Small intestine (tissue), 7 donors: ENCODE measurements around the gene DAPK2. TPM values are rescaled to one million over a fixed set of nuclear protein-coding genes. Genes with fewer than 3 reads are reported as not detected.

ENCODE experiments used
- DNase-seq, 2 donors: peaks; one replicate each; pipeline versions ENCODE4 v3.0.0 to v3.0.0-alpha.2; 2013
- FAIRE-seq: peaks from 2 replicates; lab custom pipeline; 2012; peaks lifted over from hg19 to GRCh38; lab: Jason Lieb, UNC
- H3K27ac ChIP-seq, 3 donors: one replicate each; pipeline ENCODE4 v1.5.1; 2013; ENCODE audit warnings: low read length in 2 of 3, mild to moderate bottlenecking in 2 of 3, control low read depth in 1 of 3, inconsistent platforms in 1 of 3, low read depth in 1 of 3, moderate library complexity in 1 of 3
- H3K27me3 ChIP-seq, 3 donors: one replicate each; pipeline ENCODE4 v1.6.1; 2013; ENCODE audit warnings: low read length in 3 of 3, inconsistent platforms in 1 of 3; ENCODE audit not compliant: control insufficient read depth in 3 of 3, insufficient read depth in 3 of 3
- H3K36me3 ChIP-seq, 3 donors: one replicate each; pipeline ENCODE4 v1.6.1; 2013; ENCODE audit warnings: low read length in 3 of 3, inconsistent platforms in 1 of 3, low read depth in 1 of 3, mild to moderate bottlenecking in 1 of 3, moderate library complexity in 1 of 3; ENCODE audit not compliant: control insufficient read depth in 3 of 3, insufficient read depth in 2 of 3
- H3K4me1 ChIP-seq, 3 donors: one replicate each; pipeline ENCODE4 v1.6.1; 2013; ENCODE audit warnings: low read length in 2 of 3, inconsistent platforms in 1 of 3, low read depth in 1 of 3, mild to moderate bottlenecking in 1 of 3, moderate library complexity in 1 of 3; ENCODE audit not compliant: control insufficient read depth in 3 of 3, insufficient read depth in 2 of 3
- H3K4me3 ChIP-seq, 3 donors: one replicate each; pipeline ENCODE4 v1.5.1; 2013; ENCODE audit warnings: low read length in 3 of 3, control low read depth in 1 of 3, inconsistent platforms in 1 of 3, low read depth in 1 of 3, mild to moderate bottlenecking in 1 of 3, moderate library complexity in 1 of 3
- H3K9me3 ChIP-seq, 2 donors: one replicate each; pipeline ENCODE4 v1.6.1; 2013; ENCODE audit warnings: low read depth in 1 of 2, low read length in 1 of 2; ENCODE audit not compliant: control insufficient read depth in 2 of 2, insufficient read depth in 1 of 2
- WGBS, 3 donors: extraction: QIAGEN DNeasy Blood & Tissue Kit; methylation state at CpG; one replicate each; pipeline ENCODE4 v1.1.7; 2013; 5-methylcytosine and 5-hydroxymethylcytosine counted together
- polyA plus RNA-seq, 4 donors: library from polyadenylated mRNA; stranded (reverse) in 3 of 4; unstranded in 1 of 4; fragments of 200-250 nt in 3 of 4; fragments of 120-200 nt in 1 of 4; gene quantifications; one replicate each; pipeline versions ENCODE4 v1.2.1 to v1.2.3, GENCODE V29; 2013
- donor health status: healthy with polysubstance abuse.
- donor health status: control.
- donor health status: control.
- donor health status: Bipolar disorder and iron deficiency.
- donor health status: healthy.

The DAPK2 gene
- polyA plus RNA-seq, 4 donors, result 10.3 to 91.6 (median 47.5) TPM

- no peaks in the 10 kb centered on the region for H3K36me3 ChIP-seq
- H3K9me3 ChIP-seq, result peaks cover 0 to 7% of the 10 kb centered on the region in 2 donors
- no peak overlapping the region for H3K27ac ChIP-seq
- 63 to 78% (median 76%) methylated on average over 8 of the region's 8 CpGs for WGBS, 3 donors
- H3K27me3 ChIP-seq, result no peaks in the 10 kb centered on the region
- DNase-seq (no peak), FAIRE-seq (no peak)
- H3K4me3 ChIP-seq, result no peak overlapping the region
- H3K4me1 ChIP-seq, result peaks cover 0 to 7% (median 2%) of the 10 kb centered on the region in 3 donors
Observed at GRCh38 chr15:63895787-63896218, 150.5 kb downstream of the DAPK2 start.

- H3K9me3 ChIP-seq, result peaks cover 0 to 7% of the 10 kb centered on the region in 2 donors
- no peaks in the 10 kb centered on the region for H3K36me3 ChIP-seq
- H3K27ac ChIP-seq, result no peak overlapping the region
- H3K4me1 ChIP-seq, result peaks cover 0 to 7% (median 2%) of the 10 kb centered on the region in 3 donors
- DNase-seq (no peak), FAIRE-seq (no peak)
- 74 to 88% (median 81%) methylated on average over 6 of the region's 6 CpGs for WGBS, 3 donors
- no peak overlapping the region for H3K4me3 ChIP-seq
- no peaks in the 10 kb centered on the region for H3K27me3 ChIP-seq
Observed at GRCh38 chr15:63895194-63895593, 151.1 kb downstream of the DAPK2 start.

DNA sequence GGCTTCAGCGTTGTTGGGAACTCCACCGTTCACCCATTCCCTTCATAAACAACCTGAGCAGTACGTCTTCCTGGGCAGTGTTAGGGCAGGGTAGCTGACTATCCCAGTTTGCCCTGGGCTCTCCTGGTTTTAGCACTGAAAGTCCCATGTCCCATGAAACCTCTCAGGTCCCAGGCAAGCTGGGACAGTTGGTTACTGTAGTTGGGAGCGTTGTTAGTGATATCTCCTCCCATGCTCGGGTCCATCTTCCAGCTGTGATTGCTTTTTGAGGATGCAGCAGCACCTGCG, 151.7 kb downstream of the DAPK2 start:
- peaks cover 0 to 7% of the 10 kb centered on the region in 2 donors for H3K9me3 ChIP-seq
- H3K27ac ChIP-seq, result no peak overlapping the region
- H3K36me3 ChIP-seq, result no peaks in the 10 kb centered on the region
- WGBS, 3 donors, result 85 to 92% (median 92%) methylated on average over 6 of the region's 6 CpGs
- FAIRE-seq, result no peak
- H3K27me3 ChIP-seq, result no peaks in the 10 kb centered on the region
- H3K4me3 ChIP-seq, result no peak overlapping the region
- DNase-seq, result no peak
- H3K4me1 ChIP-seq, result peaks cover 0 to 7% (median 2%) of the 10 kb centered on the region in 3 donors

DNA sequence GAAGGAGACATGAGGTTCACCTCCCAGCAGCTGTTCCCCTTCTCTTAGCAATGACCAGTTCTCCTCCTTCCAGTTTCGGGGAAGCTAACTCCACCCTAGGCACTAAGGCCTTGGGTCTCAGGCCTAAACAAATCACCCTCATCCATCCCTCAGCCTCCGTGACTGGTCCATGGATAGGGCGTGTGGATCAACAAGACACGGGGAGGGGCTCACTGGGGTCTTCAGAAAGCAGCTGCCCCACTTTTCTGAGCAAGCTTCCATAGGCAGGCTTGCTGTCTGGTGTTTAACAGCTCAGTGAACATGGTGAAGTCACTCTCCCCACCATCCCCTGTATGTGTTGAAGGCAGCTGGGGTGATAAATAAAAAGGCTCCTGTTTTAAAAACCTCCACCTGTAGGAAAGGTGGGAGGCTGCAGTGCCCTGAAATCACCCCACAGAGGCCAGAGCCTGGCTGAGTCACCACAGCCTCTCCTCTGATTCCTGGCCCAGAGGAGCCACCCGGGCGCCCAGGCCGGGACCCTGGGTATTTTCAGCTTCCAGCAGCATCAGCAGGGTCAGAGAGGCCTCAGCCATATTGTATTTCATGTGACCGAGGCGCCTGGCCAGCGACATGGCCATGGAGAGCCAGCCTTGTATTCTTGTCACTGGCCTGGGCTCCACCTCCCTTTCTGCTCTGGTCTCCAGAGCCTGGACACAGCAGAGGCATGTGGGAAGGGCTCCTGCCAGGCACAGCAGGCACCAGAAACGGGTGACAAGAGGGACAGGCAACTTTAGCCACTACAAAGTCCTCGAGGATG, 152.2 kb downstream of the DAPK2 start:
- Histone ChIP-seq H3K36me3 (no peaks in the 10 kb centered on the region), H3K4me3 (no peak overlapping the region), H3K27ac (no peak overlapping the region), H3K4me1 (peaks cover 0 to 7% (median 2%) of the 10 kb centered on the region in 3 donors), H3K9me3 (peaks cover 0 to 7% of the 10 kb centered on the region in 2 donors), H3K27me3 (no peaks in the 10 kb centered on the region)
- no peak for FAIRE-seq
- 88 to 94% (median 91%) methylated on average over 12 of the region's 12 CpGs for WGBS, 3 donors
- DNase-seq, result no peak

GRCh38 chr15:63892794-63893441, 153.4 kb downstream of the DAPK2 start:
- H3K36me3 ChIP-seq, result no peaks in the 10 kb centered on the region
- H3K9me3 ChIP-seq, result no peaks in the 10 kb centered on the region
- DNase-seq, result peak in 1 of 2 donors; percentile 68
- whole genome bisulfite sequencing, 3 donors, result 77 to 87% (median 78%) methylated on average over 11 of the region's 11 CpGs
- peaks cover 0 to 7% (median 2%) of the 10 kb centered on the region in 3 donors for H3K4me1 ChIP-seq
- no peak overlapping the region for H3K4me3 ChIP-seq
- FAIRE-seq, result no peak
- no peaks in the 10 kb centered on the region for H3K27me3 ChIP-seq
- H3K27ac ChIP-seq, result peak overlapping the region in 1 of 3 donors; percentile 18

GRCh38 chr15:63891768-63892133, 154.5 kb downstream of the DAPK2 start:
- Histone ChIP-seq H3K9me3 (no peaks in the 10 kb centered on the region), H3K27ac (peak overlapping the region in 1 of 3 donors; percentile 26), H3K27me3 (no peaks in the 10 kb centered on the region), H3K36me3 (no peaks in the 10 kb centered on the region), H3K4me1 (peaks cover 0 to 7% (median 0%) of the 10 kb centered on the region in 3 donors), H3K4me3 (no peak overlapping the region)
- no peak for FAIRE-seq
- 58 to 72% (median 68%) methylated on average over 3 of the region's 3 CpGs for WGBS, 3 donors
- DNase-seq, result no peak

- DNase-seq (peak; percentile 84 to 91), FAIRE-seq (no peak)
- Histone ChIP-seq H3K9me3 (no peaks in the 10 kb centered on the region), H3K27ac (peak overlapping the region in 1 of 3 donors; percentile 26), H3K4me3 (no peak overlapping the region), H3K36me3 (no peaks in the 10 kb centered on the region), H3K4me1 (peaks cover 0 to 7% (median 0%) of the 10 kb centered on the region in 3 donors), H3K27me3 (no peaks in the 10 kb centered on the region)
- 7 to 33% (median 19%) methylated on average over 8 of the region's 8 CpGs for WGBS, 3 donors
Observed at GRCh38 chr15:63891079-63891767, 155.1 kb downstream of the DAPK2 start.

DNA sequence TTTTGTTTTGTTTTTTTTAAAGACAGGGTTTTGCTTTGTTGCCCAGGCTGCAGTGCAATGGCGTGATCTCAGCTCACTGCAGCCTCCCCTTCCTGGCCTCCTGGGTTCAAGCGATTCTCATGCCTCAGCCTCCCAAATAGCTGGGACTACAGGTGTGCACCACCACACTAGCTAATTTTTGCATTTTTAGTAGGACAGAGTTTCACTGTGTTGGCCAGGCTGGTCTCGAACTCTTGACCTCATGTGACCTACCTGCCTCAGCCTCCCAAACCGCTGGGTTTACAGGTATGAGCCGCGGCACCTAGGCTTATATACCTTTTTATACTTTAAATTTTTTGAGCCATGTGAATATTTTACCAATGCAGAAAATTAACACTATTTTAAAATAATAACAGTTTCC, 155.7 kb downstream of the DAPK2 start:
- no peak overlapping the region for H3K4me3 ChIP-seq
- no peaks in the 10 kb centered on the region for H3K36me3 ChIP-seq
- peaks cover 0 to 7% (median 0%) of the 10 kb centered on the region in 3 donors for H3K4me1 ChIP-seq
- no peak for DNase-seq
- H3K9me3 ChIP-seq, result no peaks in the 10 kb centered on the region
- WGBS, 3 donors, result 89 to 92% (median 89%) methylated on average over 6 of the region's 6 CpGs
- no peak overlapping the region for H3K27ac ChIP-seq
- FAIRE-seq, result no peak
- no peaks in the 10 kb centered on the region for H3K27me3 ChIP-seq
